Right cardiac atrium (tissue), 5 donors: Measurements from ENCODE around the gene MYOZ3. TPM values are rescaled to one million over a fixed set of nuclear protein-coding genes. Genes with fewer than 3 reads are reported as not detected.

ENCODE experiments used
- ATAC-seq, 2 donors: fragments of 200-7000 bp; cut with Tn5 transposase; one replicate each; pipeline versions ENCODE4 v1.8.0 to v1.9.1; 2020; ENCODE audit warnings: moderate library complexity in 2 of 2, mild to moderate bottlenecking in 1 of 2
- DNase-seq, 3 donors: peaks; one replicate each; pipeline ENCODE4 v3.0.0-alpha.2; 2020
- H3K27ac ChIP-seq: one replicate; pipeline ENCODE4 v1.5.1; 2013; ENCODE audit warnings: mild to moderate bottlenecking, low read length, control low read depth, moderate library complexity
- H3K27me3 ChIP-seq: one replicate; pipeline ENCODE4 v1.6.1; 2013; ENCODE audit not compliant: control insufficient read depth, insufficient read depth
- H3K4me1 ChIP-seq: one replicate; pipeline ENCODE4 v1.6.1; 2013; ENCODE audit warnings: low read length; ENCODE audit not compliant: control insufficient read depth, insufficient read depth
- H3K4me3 ChIP-seq: one replicate; pipeline ENCODE4 v1.5.1; 2013; ENCODE audit warnings: low read length, control low read depth
- H3K9me3 ChIP-seq: one replicate; pipeline ENCODE4 v1.6.1; 2013; ENCODE audit warnings: low read length; ENCODE audit not compliant: control insufficient read depth
- WGBS: extraction: QIAGEN DNeasy Blood & Tissue Kit; methylation state at CpG from one replicate; pipeline ENCODE4 v1.1.7; 2013; 5-methylcytosine and 5-hydroxymethylcytosine counted together
- intact Hi-C, 4 donors: fragments of 100-400 bp; cut with DNase I; formaldehyde crosslinking; loops; one replicate each; pipeline versions ENCODE4 v1.11.0 to v1.14.0; 2022 to 2023
- long read RNA-seq, 4 donors: library from polyadenylated mRNA; unstranded; transcript quantifications; one replicate each; pipeline ENCODE4 v2.0.0, GENCODE V29; 2020 to 2021
- polyA plus RNA-seq: library from polyadenylated mRNA; stranded (reverse); fragments of 200-250 nt; gene quantifications from one replicate; pipeline ENCODE4 v1.2.3, GENCODE V29; 2013
- total RNA-seq, 4 donors: library from RNA; stranded (reverse); fragmentation: NEBNext Ultra II Directional; extraction: Animal tissue kit (Norgen Biotek cat#: 25700); gene quantifications; one replicate each; pipeline ENCODE4 v1.2.1, GENCODE V29; 2021
- donor health status: healthy with polysubstance abuse.
- donor health status: DM: no; HTN: yes; CAD: no.
- donor health status: DM: no; HTN: no; CAD: no.
- donor health status: DM: no; HTN: yes; CAD: no; lungs with severe emphysema.
- donor health status: DM: yes; HTN: yes; CAD: no.

MYOZ3 gene, protein sequence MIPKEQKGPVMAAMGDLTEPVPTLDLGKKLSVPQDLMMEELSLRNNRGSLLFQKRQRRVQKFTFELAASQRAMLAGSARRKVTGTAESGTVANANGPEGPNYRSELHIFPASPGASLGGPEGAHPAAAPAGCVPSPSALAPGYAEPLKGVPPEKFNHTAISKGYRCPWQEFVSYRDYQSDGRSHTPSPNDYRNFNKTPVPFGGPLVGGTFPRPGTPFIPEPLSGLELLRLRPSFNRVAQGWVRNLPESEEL
- total RNA-seq = 1 to 10 TPM; 4.0 to 9.3 (median 5.2) TPM
- polyA plus RNA-seq = 3.3 TPM
- long read RNA-seq, donor 1, partial matches to known transcripts = 7 of 9 reads
- long read RNA-seq, donor 1, other reads (novel, unspliced or antisense) = 1 of 9 reads
- long read RNA-seq, donor 2, partial matches to known transcripts = 0 of 4 reads
- long read RNA-seq, donor 2, other reads (novel, unspliced or antisense) = 1 of 4 reads
- long read RNA-seq, donor 3, partial matches to known transcripts = 1 of 7 reads
- long read RNA-seq, donor 3, other reads (novel, unspliced or antisense) = 1 of 7 reads
- long read RNA-seq, donor 4, partial matches to known transcripts = 0 of 1 reads
- long read RNA-seq, donor 4, other reads (novel, unspliced or antisense) = 1 of 1 reads

DNA sequence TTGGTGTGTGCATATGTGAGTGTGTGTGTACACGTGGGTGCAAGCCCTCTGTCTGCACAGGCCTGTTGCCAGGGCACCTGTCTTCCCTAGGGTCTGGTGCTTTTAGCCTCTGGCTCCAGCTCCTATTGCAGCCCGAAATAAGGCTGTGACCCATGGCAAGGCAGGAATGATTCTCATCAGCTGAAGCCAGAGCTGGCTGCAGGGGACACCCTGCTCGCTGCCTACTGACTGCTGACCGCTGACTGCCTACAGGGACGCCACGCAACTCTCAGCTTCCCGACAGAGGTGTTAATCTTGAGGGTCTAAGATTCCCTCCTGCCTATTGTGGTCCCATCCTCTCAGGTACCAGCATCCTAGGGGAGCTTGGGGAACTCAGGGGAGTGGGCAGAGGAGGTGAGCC, at the start of gene MYOZ3:
Gene MYOZ3 (plus strand): TSS at position 166 of the 400 bp plus-strand sequence. CDS start 1,691 bp downstream, outside the sequence.
- ATAC-seq (no peak), DNase-seq (peak in 1 of 3 donors; percentile 48)
- intact Hi-C loops = no loop called here
- Histone ChIP-seq H3K27me3 (no peaks in the 10 kb centered on the region), H3K4me1 (peaks cover 13% of the 10 kb centered on the region), H3K9me3 (no peaks in the 10 kb centered on the region), H3K4me3 (no peak within 1 kb of the TSS), H3K27ac (peak within 1 kb of the TSS; percentile 40)
- 69% methylated on average over 7 of the region's 7 CpGs for WGBS

DNA sequence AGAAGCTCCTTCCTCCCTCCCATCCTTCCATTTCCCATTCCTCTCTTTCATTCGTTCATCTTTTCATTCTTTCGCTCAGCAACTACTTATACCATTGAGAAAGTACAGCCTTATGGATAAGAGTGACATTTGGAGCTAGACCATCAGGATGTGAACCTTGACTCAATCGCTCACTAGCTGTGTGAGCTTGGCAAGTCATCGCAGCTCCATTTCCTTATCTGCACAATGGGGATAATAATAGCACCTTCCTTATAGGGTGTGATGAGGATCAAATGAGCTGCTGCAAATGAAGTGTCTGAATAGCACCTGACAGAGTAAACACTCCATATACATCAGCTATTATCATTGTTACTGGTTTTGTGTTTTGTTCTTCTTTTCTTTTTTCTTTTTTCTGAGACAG, 48.6 kb upstream of the MYOZ3 start:
- Histone ChIP-seq H3K4me1 (peaks cover 58% of the 10 kb centered on the region), H3K27ac (peak overlapping the region; percentile 96), H3K27me3 (no peaks in the 10 kb centered on the region), H3K4me3 (no peak overlapping the region), H3K9me3 (no peaks in the 10 kb centered on the region)
- peak; percentile 42 to 54 for ATAC-seq
- intact Hi-C loops = no loop called here
- DNase-seq = peak in 2 of 3 donors; percentile 52 to 59
- WGBS = 32% methylated on average over 4 of the region's 4 CpGs

DNA sequence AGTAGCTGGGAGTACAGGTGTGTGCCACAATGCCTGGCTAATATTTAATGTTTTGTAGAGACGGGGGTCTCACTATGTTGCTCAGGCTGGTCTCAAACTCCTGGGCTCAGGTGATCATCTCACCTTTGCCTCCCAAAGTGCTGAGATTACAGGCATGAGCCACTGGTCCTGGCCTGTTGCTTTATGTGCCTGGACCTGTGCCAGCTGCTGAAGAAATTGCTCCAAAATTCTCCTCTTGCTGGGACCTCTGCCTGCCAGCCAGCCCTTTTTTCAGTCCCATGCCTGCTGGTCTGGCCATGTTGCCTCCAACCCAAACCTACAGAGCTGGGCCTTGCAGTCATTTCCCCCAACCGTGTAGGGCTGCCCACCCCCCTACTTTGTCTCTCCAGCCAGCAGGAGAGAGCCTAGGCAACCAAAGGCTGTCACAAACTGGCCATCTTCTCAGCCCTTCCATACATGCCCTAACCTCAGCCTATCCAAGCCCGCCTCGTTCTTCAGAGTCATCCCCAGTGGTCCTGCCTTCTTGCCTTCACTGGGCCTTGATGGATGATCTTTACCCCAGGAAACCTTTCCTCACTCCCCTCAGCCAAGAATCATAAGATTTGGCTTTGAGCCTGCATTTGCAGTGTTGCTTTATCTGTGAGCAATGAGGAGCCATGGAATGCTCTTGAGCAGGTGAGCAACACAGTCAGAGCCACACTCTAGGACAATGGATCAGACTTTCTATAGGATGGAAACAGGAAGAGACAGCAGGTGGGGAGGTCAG, 48.0 kb upstream of the MYOZ3 start:
- H3K4me1 ChIP-seq = peaks cover 62% of the 10 kb centered on the region
- H3K27me3 ChIP-seq = no peaks in the 10 kb centered on the region
- H3K4me3 ChIP-seq = no peak overlapping the region
- 56% methylated on average over 4 of the region's 4 CpGs for WGBS
- intact Hi-C loops = no loop called here
- H3K27ac ChIP-seq = peak overlapping the region; percentile 96
- H3K9me3 ChIP-seq = no peaks in the 10 kb centered on the region
- DNase-seq (peak in 2 of 3 donors; percentile 68 to 77), ATAC-seq (no peak)

DNA sequence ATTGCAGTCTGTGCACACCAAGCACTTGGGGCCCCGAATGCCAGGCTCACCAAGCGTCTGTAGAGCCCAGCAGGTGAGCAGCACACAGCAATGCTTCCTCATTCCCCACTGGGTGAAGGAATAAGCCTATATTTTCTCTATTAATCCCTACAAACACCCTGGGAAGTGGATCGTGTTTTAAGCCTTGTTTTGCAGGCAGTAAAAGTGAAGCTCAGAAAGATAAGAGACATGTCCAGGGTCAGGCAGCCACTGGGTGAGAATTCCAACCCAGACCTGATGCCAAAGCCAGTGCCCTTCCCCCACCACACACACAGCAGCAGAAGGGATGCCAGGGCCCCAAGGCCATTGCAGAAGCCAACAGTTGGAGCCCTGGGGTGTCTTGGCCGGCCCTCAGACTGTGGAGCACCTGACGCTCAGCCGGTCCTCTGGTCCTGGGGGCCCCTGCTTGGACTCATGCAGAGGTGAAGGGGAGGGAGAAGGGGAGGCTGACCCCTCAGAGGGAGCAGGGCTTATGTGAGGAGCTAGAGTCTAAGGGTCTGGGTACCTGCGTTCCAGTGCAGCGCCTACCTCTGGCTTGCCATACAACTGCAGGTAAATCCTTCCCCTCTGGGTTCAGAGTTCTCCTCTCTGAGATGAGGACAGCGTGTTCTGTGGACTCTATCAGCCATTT, 46.9 kb upstream of the MYOZ3 start:
- Histone ChIP-seq H3K4me3 (no peak overlapping the region), H3K9me3 (no peaks in the 10 kb centered on the region), H3K4me1 (peaks cover 71% of the 10 kb centered on the region), H3K27ac (peak overlapping the region; percentile 96), H3K27me3 (no peaks in the 10 kb centered on the region)
- intact Hi-C loops = no loop called here
- peak in 2 of 3 donors; percentile 80 to 82 for DNase-seq
- no peak for ATAC-seq
- 58% methylated on average over 9 of the region's 9 CpGs for WGBS

DNA sequence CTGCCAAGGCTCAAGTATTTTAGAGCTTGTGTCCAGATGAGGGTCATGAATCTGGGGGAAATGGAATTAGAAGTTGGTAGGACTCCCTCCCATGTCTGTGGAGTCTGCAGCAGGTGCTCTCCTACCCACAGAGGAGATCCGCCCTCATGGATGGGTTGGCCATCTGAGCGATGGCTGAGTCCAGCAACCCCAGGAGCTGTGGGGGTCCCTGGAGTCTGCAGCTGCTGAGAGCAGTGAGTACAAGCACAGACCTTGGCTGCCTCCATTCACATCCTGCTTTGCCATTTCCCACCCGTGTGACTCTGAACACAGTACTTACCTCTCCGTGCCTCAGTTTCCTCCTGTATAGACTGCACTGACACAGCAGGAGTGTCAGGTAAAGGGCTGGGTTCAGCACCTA, 46.4 kb upstream of the MYOZ3 start:
- Histone ChIP-seq H3K4me1 (peaks cover 69% of the 10 kb centered on the region), H3K4me3 (no peak overlapping the region), H3K9me3 (no peaks in the 10 kb centered on the region), H3K27me3 (no peaks in the 10 kb centered on the region), H3K27ac (peak overlapping the region; percentile 96)
- intact Hi-C loops = no loop called here
- WGBS = 52% methylated on average over 4 of the region's 4 CpGs
- DNase-seq (peak in 2 of 3 donors; percentile 58), ATAC-seq (no peak)

DNA sequence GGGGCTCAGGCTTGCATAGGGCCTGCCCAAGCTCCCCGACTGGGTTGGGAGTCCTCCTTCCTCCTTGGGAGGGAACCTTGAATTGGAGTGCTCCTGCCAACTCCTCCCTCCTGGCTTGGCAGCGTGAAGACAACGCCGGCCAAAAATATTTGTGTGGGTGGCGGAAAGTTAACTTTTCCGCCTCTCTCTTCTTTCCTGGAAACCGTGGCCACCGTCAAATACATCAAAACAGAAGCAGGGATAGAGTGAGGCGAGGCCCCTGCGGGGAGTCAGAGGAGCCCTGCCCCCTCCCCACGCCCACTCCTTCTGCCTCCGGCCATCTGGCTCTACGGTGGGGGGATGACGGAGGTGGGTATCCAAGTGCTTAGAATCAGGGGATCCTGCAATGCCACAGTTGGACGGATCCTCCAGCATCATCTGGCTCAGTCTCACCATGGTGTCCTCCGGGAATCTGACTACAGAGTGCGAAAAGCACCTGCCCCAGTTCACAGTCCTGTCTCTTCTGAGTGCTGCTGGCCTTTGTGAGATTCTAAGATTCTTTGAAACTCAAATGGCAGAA, 45.8 kb upstream of the MYOZ3 start:
- H3K27ac ChIP-seq = peak overlapping the region; percentile 96
- peaks cover 67% of the 10 kb centered on the region for H3K4me1 ChIP-seq
- no peaks in the 10 kb centered on the region for H3K9me3 ChIP-seq
- WGBS = 9% methylated on average over 17 of the region's 17 CpGs
- intact Hi-C loops = no loop called here
- DNase-seq = peak; percentile 84 to 89 (median 88)
- peak; percentile 42 to 48 for ATAC-seq
- no peak overlapping the region for H3K4me3 ChIP-seq
- H3K27me3 ChIP-seq = no peaks in the 10 kb centered on the region

DNA sequence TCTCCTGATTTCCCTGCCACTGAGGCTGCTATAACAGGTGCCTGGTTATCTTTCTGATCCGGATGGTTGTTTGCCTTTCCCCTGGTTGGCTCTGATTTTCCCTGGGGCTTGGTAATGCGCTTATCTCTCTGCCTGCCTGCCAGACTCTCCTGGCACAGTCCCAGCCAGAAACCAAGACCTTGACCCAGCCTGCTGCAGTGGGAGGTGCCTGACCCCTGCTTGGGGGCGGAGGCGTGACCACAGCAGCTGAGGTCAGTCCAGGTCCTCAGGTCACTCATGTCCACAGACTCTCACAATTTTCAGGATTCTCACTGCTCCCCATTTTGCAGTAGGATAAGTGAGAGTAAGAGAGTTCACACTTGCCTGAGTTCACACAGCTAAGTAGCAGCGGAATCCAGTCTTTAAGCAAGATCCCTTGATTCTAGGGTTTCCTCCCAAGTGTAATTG, 45.0 kb upstream of the MYOZ3 start:
- H3K27me3 ChIP-seq = no peaks in the 10 kb centered on the region
- peaks cover 66% of the 10 kb centered on the region for H3K4me1 ChIP-seq
- 34% methylated on average over 5 of the region's 5 CpGs for WGBS
- H3K9me3 ChIP-seq = no peaks in the 10 kb centered on the region
- H3K27ac ChIP-seq = peak overlapping the region; percentile 96
- DNase-seq = peak; percentile 86 to 93 (median 93)
- H3K4me3 ChIP-seq = no peak overlapping the region
- intact Hi-C loops = no loop called here
- peak; percentile 30 to 52 for ATAC-seq

DNA sequence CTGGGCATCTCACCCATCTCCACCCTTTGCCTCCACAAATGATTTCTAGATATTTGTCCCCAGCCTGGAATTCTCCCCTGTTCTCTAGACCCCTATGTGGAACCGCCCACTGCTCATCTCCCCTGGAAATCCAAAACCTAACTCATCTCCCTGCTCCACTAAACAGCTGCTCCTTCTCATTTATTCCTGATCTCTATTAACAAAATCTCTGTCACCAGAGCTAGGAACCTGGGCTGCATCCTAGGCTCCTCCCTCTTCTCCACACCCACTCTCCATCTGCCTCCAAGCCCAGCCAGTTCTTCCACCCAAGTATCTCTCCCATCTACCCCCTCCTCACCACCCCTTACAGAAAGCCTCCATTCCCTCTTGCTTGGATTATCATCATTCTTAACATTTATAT, 44.5 kb upstream of the MYOZ3 start:
- peaks cover 64% of the 10 kb centered on the region for H3K4me1 ChIP-seq
- 94% methylated on average over 1 of the region's 1 CpG for WGBS
- intact Hi-C loops = no loop called here
- no peak for ATAC-seq
- no peak overlapping the region for H3K4me3 ChIP-seq
- no peaks in the 10 kb centered on the region for H3K9me3 ChIP-seq
- peak overlapping the region; percentile 96 for H3K27ac ChIP-seq
- H3K27me3 ChIP-seq = no peaks in the 10 kb centered on the region
- peak in 2 of 3 donors; percentile 7 to 11 for DNase-seq

DNA sequence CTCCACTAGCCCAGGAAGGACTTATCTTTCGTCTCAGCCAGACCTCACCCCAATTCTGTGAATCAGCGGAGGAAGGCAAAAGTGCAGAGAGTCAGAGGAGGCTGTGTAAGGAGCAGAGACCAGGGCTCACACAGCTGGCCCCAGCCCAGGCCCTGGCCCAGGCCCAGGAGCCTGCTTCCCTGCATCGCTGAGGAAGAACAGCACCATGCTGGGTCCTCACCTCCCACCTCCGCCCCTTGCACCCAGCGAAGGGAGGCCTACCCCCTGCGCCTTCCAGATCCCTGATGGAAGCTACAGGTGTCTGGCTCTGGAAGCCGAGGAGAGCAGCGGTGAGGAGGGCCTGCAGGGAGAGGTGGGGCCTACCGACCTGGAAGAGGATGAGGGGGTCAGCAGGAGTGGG, 42.9 kb upstream of the MYOZ3 start:
- peaks cover 52% of the 10 kb centered on the region for H3K4me1 ChIP-seq
- H3K27ac ChIP-seq = peak overlapping the region; percentile 95
- no peaks in the 10 kb centered on the region for H3K9me3 ChIP-seq
- intact Hi-C loops = no loop called here
- DNase-seq = peak; percentile 69 to 89 (median 88)
- H3K4me3 ChIP-seq = no peak overlapping the region
- no peaks in the 10 kb centered on the region for H3K27me3 ChIP-seq
- peak; percentile 25 to 27 for ATAC-seq
- 33% methylated on average over 9 of the region's 9 CpGs for WGBS

DNA sequence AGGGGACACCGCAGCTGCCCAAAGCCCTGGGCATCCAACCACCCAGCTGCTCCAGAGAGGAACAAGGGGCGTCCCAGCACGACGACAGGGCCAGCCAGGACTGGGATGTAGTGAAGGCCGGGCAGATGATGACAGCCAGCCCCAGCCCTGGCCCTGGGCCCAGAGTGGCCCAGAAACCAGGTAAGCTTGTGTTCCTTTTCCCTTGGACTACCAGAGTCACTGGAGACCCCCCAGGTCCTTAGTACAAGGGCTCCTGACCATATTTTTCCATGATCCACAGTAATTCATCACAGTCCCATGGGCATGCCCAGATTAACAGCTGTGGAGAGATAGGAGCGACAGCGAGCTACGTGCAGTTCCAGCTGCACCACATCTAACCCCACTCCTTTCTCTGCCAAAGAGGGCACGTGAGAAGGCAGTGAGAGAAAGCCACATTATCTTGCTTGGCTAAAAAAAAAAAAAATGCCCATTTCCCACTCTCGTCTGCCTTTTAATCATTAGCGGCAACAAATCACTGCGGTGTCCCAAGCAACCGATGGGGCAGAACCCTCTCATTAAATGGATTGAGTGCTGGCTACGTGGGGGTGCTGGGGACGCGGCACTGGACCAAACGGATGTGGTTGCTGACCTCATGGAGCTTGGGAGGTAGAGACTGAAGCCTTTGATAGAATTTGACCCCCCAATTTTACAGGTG, 42.3 kb upstream of the MYOZ3 start:
- peak overlapping the region; percentile 95 for H3K27ac ChIP-seq
- H3K27me3 ChIP-seq = no peaks in the 10 kb centered on the region
- peaks cover 47% of the 10 kb centered on the region for H3K4me1 ChIP-seq
- no peaks in the 10 kb centered on the region for H3K9me3 ChIP-seq
- peak; percentile 71 to 83 (median 80) for DNase-seq
- ATAC-seq = peak; percentile 58 to 64
- H3K4me3 ChIP-seq = no peak overlapping the region
- 31% methylated on average over 17 of the region's 17 CpGs for WGBS
- intact Hi-C loops = no loop called here
